DMS153 (cell line): ENCODE measurements around the gene ANKRD18A.
A peak's percentile ranks its signal among the peaks of the same experiment; 100 is the strongest.

Experiments
- DNase-seq: peaks from one replicate; lab custom pipeline; 2025; lab: John Stamatoyannopoulos, UW

The ANKRD18A gene

DNA sequence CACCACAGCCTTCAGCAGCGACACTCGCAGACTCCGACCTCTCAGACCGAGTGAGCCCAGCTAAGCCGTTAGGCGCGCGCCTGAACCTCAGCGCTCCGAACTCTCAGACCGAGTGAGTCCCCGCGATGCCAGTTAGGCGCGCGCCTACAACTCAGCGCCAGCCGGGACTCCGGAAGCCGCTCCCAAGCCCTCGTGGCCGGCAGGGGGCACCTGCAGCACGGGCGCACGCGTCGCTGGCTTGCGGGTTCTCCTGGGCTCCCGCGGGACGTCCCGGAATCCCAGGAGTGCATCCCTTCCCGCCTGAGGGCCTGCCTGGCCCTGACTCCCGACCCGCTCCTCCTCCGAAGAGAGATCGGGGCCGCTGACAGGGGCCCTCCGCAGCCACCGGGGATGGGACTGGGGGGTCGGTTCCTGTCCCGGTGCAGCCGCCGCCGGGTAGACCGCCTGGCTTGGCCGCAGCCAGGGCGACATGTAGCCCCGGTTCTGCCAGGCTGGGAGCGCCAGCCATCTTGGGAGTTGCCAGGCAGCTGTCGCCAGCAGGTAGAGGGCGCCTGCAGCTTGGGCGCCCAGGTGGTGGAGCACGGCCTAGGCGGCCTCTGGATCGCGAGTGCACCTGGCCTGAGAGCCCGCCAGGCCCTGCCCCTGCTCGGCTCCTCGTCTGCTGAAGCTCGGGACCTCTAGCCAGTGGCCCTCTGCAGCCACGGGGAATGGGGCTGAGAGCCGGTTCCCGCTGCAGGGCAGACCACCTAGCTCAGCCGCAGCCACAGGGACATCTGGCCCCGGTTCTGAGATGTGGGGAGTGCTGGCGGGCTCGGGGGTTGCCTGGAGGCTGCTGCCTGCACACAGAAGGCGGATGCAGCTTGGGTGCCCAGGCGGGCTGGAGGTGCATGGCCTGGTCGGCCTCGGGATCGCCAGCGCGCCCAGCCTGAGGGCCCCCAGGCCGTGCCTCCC, at the start of gene ANKRD18A:
Gene ANKRD18A (minus strand): TSS at position 114 of the 951 bp plus-strand sequence. CDS start 311 bp downstream, outside the sequence.
- DNase-seq = peak; percentile 92

DNA sequence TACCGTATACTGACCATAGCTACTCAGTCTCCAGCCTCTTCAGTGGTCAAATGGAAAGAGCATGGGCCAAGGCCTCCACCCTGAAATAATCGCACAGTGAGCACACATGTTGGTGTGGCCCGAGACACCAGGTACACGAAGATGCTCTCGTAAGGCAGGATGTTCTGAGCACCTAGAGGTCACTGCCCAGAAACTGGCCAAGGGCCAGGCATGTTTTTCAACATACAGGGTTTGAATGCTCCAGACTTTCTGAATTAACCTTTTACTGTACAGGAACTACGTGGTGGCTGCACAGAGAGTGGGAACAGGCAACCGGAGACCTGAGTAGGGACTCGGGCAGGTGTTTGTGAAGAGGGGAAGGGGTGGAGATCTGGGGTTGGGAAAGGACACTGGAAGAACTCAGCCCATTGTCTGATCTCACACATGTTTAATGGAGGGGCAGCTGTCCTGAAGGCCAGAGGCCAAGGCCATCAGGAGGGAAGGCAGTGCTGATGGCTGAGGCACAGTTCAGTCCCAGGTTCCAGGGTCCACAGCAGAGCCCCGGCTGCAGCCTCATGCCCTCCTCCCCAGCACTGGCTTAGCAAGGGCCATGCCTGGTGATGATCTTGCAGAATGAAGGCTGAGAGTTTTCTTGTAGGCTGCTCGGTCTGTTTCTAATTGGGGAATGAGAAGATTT, 48.5 kb upstream of the ANKRD18A start:
- DNase-seq = no peak

DNA sequence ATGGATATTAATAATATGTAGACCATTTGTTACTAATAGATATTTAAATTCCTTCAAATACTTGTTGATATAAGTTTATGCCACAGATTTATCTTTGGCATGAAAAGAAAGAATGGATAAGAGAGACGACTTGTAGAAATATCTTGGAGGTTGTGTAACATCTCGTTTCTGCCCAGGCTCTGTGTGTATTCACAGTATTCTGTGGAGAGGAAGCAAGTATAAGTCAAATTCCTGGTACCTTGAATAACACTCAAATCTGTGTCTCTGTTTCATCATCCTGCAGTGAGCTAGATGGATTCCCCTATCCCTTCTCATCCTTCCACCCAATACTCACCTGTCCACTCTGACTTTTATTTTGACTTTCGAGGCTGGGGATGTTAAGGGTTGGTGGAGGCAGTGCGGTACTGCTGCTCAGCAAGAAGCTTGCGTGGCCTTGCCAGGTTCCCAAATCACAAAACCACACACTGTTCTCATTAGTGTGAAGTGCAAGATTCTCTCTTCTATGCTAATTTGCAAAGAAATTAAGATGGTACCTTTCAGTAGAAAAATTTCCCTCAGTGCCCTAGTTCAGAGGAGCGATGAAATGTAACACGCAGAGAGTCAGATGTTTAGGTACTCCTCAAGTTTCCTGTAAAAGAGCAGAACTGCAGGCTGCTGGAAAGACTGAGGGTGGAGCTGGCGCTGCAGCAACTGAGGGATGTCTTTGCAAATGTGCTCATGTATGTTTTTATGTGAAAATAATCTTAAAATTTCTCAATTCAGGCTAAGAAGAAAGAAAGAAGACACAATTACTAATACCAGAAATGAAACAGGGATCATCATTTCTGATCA, 42.6 kb upstream of the ANKRD18A start:
- no peak for DNase-seq

DNA sequence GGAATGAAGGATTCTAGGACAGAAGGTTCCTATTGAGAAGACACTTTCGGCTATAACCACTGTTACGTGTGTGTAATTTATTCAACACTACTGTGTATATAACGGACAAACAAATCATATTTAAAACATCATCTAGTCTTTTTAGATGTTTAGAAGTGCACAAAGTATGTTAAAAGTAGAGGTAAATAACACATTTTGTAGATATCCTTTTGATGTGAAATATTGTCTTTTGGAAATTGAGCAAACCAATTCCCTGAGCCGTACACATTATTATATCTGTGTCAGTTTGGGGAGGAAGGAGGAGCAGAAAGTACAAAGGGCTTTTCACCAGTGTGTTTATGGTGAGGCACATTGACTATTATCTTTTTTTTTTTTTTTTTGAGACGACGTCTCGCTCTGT, 39.1 kb upstream of the ANKRD18A start:
- DNase-seq = no peak

DNA sequence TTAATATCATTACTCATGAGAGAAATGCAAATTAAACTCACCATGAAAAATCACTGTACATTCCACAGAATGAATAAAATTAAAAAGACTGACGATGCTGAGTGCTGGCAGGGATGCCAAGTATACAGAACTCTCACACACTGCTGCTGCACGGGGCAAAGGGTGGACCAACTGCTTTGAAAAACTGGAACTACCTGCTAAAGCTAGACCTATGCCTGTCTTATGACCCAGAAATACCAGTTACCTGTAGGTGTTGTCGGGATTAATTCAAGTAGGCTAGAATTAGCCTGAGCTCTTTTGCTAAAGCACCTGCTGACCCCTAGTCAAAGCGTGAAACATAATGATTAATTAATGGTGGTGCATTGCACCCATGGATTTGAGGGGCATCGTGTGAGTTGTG, 36.5 kb upstream of the ANKRD18A start:
- DNase-seq = no peak

DNA sequence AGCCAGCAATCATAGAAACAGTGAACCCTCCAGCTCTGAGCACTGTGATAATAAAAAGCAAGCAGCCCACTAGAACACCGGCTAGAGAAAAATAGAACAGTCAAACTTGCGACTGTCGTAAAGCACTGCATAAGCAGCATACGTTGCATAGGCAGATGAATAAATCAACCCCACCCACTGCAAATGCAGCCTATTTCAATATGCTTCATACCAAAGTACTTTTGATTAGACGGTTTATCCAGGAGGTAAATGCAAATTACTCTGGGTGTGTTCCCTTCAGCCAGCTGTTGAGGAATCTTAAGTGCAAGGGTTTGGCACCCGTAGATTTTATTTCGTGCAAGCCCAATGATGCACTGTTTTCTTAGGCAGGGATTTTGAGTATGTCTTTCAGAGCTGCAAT, 32.1 kb upstream of the ANKRD18A start:
- no peak for DNase-seq

DNA sequence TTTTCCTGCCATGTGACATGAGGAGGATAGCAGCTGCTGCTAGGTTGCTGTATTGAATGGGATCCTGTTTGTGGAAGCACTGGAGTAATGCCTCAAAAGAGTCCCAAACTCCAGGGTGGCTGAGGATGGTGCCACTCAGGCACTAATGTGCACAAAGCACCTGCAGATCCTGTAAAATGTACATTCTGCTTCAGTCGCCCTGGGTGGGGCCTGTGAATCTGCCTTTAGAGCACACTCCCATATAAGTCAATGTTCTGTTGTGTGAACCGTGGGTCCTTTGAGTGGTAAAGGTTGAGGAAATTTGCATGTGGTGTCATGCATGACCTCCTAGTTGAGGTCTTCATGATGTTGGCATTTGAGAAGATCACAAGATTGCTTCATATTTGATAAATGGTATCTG, 31.6 kb upstream of the ANKRD18A start:
- no peak for DNase-seq

DNA sequence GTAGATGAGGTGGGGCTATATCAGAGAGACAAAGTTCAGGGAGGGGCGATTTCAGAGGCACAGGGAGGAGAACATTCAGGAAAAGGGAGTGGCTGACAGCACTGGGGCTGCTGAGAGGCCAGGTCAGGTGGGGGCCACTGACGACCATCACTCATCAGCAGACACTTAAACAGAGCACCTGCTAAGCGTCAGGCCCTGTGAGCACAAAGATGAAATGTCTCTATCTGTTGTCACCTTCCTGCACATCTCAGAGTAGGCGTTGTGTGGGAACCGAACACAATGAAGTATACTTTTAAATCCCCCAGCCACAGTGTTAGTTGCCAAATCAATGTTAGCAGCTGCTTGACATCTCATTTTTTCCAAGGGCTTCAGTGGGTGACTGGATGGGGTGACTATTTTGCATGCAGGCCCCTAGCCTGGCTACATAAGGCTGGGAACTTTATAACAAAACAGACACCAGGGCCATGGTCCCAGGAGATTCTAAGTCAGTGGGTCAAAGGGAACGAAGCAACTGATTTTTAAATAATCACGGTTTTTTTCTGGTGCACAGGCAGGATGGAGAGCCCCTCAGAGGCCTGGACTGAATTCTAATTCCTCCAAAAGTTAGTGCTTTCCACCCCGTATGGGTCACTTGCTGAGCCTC, 31.1 kb upstream of the ANKRD18A start:
- no peak for DNase-seq

DNA sequence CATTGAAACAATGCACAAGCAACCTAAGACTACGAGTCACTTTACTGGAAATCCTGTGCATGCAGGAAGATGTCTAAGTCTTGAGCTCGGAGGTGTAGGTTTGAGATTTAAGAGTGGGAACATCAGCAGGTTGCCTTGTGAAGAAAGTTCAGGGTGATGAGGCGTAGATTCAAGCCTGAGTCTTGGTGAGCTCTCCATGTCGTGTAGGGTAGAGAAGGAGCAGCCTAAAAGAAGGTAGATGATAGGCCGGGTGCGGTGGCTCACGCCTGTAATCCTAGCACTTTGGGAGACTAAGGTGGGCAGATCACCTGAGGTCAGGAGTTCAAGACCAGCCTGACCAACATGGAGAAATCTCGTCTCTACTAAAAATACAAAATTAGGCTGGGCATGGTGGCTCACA, 30.2 kb upstream of the ANKRD18A start:
- DNase-seq = no peak

DNA sequence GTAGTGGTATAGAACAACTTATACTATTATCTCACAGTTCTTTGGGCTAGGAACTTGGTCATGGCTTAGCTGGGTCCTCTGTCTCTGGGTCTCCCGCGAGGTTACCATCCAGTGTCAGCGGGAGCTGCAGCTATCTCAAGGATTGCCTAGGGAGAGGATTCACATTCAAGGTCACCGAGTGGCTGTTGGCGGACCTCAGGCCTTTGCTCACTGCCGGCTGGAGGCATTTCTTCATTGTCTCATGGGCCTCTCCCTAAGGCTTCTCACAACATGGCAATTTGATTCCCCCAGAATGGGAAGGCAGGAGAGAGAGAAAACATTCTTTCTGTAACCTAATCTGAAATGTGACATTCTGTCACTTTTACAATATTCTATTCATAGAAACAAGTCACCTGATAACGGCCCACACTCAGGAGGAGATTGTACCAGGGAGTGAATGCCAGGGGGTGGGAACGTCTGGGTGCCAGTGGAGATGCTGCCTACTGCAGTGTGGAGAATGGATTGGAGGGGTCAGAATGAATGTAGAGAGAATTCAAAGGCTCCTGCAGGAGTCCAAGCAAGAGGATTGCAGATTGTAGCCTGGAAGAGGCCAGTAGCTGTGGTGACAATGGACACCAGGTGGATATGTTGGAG, 29.5 kb upstream of the ANKRD18A start:
- DNase-seq = no peak

DNA sequence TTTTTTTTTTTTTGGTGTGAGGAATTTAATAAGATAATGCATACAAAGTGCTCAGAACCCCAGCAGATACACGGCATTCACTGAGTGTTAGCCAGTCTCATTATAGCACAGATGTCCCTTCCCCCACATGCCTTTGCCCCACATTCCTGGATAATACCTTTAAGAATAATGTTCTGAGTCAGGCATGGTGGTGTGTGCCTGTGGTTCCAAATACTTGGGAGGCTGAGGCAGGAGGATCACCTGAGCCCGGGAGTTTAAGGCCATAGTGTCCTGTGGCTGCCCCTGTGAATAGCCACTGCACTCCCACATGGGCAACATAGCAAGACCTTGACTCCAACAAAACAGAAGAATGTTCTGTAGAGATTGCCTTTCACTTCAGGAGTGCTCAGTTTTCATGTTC, 24.2 kb upstream of the ANKRD18A start:
- DNase-seq = no peak

DNA sequence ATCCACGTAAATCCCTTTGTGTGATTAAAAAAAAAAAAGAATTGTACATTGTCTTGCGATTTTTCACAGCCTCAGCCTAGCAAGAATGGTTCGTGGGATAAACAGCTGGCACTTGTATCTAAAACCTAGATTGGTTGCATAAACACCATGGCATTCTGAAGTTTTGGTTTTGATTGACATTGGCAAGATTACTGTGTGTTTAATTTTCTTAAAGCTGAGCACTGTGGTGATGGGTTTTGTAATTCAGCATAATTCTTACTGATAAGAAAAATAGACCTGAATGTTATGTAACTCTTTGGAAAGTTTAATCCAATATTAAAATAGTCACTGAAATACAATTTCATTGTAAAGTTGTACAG, 23.4 kb upstream of the ANKRD18A start:
- DNase-seq = no peak

DNA sequence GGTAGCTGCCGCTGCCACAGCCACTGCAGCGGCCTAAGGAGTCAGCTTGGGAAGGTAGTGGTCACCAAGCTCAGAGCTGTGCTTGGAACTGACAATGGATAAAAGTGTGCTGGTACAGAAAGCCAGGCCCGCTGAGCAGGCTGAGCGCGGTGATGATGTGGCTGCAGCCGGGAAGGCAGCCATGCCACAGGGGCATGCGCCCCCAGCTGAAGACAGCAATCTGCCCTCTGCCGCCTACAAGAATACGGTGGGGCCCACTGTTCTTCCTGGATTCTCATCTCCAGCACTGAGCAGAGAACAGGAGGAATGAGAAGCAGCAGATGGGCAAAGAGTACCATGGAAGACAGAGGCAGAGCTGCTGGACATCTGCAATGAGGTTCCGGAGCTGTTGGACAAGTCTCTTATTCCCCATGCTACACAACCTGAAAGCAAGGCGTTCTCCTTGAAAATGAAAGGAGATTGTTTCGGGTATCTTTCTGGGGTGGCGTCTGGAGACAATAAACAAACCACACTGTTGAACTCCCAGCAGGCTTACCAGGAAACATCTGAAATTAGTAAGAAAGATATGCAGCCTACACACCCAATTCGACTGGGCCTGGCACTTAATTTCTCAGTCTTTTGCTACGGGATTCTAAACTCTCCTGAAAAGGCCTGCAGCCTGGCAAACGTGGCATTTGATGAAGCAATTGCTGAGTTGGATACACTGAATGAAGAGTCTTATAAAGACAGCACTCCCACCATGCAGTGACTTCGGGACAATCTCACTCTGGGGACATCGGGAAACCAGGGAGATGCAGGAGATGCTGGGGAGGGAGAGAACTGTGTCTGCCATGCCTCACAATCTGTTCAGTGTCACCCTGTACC, 22.8 kb upstream of the ANKRD18A start:
- no peak for DNase-seq

DNA sequence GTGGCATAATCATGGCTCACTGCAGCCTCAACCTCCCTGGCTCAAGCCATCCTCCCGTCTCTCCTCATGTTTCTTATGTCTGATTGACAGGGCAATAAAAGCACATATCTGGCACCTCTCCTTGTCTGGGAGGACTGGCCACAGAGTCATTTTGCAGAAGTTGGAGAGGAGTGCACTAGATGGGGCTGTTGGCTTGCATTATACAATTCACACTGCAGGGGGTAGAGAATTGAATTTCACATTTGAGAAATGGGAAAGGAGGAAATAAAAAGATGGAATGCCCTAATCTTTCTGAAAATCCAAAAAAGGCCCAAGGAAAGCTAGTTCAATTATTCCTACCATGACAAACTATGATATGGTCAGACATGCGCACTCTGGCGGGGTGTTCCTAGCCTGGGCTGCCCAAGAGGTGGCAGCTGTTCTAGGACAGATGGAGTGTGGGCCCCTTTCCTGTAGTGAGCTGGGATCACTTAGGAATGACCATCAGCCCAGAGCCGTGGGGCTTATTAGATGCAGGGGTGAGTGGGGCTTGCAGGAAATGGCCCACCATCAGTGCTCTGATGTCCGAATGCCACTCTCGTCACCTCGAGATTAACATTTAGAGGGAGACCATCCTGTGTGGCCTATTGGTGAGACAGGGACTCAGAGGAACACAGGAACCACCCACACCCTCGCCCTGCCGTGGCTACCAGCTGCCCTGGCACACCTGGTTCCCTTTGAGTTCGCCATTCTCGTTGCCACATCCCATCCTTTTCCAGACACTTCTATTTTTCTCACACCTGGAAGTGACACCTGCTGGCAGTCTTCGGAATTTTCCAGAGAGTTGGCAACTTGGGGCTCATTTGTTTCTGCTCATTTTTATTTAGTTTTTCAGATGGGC, 21.8 kb upstream of the ANKRD18A start:
- peak; percentile 65 for DNase-seq

DNA sequence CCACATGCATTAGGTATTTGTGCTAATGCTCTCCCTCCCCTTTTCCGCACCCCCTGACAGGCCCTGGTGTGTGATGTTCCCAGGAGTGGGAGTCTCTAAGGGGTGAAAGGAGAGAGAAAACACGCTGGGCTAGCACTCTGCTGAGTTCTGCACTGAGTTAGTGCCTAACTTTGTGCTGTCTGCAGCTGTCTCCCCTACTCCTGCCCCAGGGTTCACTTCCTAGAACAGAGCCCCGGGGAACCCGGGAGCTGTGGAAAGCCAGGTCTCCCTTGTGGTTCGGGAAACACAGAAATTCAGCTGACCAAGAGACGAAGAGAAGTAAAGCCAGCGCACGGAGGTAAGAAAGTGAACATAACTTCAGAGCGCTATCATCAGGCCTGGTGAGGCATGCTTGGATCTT, 20.7 kb upstream of the ANKRD18A start:
- DNase-seq = no peak

DNA sequence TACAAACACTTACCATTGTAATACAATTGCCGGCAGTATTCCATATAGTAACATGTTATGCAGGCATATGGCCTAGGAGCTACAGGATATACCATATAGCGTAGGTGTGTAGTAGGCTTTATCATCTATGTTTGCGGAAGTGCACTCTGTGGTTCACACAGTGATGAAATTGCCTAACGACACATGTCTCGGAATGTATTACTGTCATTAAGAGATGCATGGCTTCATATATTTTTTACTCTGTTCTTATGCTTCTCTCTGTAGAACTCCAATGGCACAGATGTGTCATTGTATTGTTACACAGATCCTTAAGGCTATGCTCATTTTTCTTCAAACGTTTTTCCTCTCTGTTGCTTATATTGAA, 19.2 kb upstream of the ANKRD18A start:
- no peak for DNase-seq

DNA sequence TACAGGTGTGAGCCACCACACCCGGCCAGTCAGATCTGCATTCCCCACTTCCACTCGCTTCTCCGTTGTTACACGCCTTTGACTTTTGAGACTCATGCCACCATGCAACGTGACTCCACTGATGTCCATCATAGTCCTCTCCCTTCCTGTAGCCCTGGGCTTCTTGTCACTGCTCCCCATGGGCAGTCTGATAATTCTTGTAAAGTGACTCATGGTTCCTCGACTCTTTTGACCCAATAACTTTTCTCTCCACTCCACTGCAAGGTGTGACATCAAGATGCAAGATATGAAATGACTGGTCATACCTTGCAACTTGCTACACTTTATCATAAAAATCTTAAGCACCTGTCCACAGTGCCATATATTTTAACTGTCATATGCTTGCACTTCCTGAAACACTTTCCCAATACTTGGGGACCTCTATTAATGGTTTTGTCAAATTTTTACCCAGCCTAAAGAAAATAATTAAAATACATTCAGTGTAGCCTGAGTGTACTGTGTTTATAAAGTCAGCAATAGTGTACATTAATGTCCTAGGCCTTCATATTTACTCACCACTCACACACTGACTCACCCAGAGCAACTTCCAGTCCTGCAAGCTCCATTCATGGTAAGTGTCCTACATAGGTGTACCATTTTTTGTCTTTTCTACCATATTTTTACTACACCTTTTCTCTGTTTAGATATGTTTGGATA, 18.6 kb upstream of the ANKRD18A start:
- no peak for DNase-seq

DNA sequence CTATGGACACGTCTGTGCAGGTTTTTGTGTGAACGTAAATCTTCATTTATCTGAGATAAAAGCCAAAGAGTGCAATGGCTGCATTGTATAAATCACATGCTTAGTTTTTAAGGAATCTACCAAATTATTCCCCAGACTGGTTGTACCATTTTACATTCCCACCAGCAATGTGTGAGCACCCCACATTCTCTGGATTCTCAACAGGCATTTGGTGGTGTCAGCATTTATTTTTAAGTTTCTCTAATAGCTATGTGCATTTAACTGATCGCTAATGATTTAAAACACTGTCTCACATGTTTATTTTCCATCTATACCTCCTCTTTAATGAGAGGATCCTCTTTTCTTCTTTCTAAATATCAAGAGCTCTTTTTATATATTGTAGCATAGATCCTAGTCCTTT, 13.9 kb upstream of the ANKRD18A start:
- no peak for DNase-seq

DNA sequence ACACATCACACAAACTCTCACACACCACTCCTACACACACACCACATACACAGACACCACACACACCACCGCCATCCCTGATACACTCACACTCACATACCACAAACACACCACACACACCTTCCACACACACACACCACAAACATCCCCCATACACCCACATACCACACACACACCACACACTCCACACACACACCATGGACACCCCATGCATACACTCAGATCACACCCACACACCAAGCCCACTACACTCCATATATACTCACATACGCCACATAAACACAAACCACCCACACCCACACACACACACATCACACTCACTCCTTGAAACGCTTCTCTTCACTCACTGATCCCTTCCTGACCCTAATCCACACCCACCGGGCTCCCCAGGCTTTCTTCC, 9.1 kb upstream of the ANKRD18A start:
- no peak for DNase-seq
